Medulla oblongata (tissue), 1 donor: ENCODE results near the gene COL20A1.
"Not testable (repeated sequence)": the region's sequence is repeated elsewhere in the genome, so short reads cannot be mapped to it uniquely, and the experiment has no call there.

Source experiments
- DNase-seq: peaks from one replicate; pipeline ENCODE4 v3.0.0-alpha.2; 2015; ENCODE audit errors: extremely low spot score

The COL20A1 gene

GRCh38 chr20:63333241-63333836, 40.4 kb downstream of the COL20A1 start:
- DNase-seq, result no peak

- DNase-seq, result no peak
Observed at GRCh38 chr20:63334356-63334755, 41.4 kb downstream of the COL20A1 start.

GRCh38 chr20:63335060-63335459, 42.1 kb downstream of the COL20A1 start:
- not testable (repeated sequence) for DNase-seq

GRCh38 chr20:63335711-63336110, 42.7 kb downstream of the COL20A1 start:
- DNase-seq, result no peak

GRCh38 chr20:63336232-63336752, 43.3 kb downstream of the COL20A1 start:
- no peak for DNase-seq

DNA sequence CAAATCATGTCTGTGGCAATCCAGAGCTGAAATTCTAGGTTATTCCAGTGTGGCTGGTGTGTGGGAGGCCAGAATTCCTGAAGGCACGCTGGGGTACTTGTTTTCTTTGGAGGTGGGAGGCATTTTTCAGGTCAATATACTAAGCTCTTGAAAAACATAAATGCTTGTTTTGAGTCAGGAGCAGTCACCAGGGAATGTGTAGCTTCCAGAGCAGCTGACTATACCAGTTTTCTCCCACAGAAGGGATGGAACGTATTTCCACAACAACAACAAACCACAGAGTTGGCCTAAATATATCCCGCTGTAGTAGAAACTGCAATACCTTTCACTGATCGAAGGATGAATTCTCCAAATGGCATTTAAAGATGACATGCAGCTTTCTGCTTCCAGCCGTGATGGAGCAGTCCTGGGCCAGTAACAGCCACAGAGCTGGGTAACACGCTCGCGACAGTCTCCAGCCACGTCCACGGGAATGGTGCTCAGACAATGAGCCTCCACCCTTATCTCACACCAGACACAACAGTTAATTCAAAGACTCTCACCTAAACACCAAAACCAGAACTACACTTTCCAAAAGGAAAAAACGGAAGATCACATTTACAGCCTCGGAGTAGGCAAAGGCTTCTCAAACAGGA, 44.9 kb downstream of the COL20A1 start:
- no peak for DNase-seq

GRCh38 chr20:63339154-63340094, 46.4 kb downstream of the COL20A1 start:
- DNase-seq, result not testable (repeated sequence)

DNA sequence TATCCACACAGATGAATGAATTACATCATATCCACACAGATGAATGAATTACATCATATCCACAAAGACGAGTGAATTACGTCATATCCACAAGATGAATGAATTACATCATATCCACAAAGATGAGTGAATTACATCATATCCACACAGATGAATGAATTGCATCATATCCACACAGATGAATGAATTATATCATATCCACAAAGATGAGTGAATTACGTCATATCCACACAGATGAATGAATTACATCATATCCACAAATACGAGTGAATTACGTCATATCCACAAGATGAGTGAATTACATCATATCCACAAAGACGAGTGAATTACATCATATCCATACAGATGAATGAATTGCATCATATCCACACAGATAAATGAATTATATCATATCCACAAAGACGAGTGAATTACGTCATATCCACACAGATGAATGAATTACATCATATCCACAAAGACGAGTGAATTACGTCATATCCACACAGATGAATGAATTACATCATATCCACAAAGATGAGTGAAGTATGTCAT, 47.2 kb downstream of the COL20A1 start:
- not testable (repeated sequence) for DNase-seq

DNA sequence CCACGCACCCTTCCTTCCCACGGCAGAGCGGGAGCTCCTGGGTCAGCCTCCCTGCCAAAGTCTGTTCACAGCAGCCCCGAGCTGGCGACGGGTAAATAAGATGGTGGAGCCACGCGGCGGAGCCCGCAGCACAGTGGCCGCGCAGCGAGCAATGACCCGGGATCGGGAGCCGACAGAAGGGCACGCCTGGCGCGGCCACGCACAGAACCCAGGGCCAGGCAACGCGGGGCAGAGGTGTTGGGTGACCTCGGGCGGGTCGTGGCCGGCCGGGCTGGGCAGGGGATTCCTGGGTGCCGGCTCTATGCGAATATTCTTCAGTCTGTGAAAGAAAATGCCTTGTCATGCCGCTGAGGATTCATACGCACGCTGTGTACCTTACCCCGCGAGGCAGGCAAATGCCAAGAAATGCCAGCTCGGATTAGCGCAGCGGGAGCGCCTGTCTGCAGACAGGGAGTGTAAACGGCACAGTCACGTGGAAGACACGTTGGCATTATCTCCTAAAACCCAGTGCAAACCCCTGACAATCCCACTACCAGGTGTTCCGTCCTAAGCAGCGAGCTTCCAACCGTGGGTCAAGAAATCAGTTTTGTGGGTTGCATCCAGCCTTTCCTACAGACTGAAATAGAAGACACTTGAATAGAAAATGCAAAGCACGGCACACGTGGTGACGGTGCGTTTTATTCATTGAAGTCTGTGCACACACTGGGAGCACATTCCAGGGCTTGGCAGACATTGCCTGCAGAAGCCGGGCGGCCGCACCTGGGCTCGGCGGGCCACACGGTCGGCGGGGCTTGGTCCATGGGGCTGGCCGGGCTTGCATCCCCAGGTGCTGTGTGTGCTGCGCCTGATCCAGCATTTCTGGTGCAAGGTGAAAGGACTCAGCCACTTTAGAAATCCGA, 49.8 kb downstream of the COL20A1 start:
- no peak for DNase-seq

GRCh38 chr20:63343460-63344445, 50.8 kb downstream of the COL20A1 start:
- DNase-seq, result no peak

- no peak for DNase-seq
Observed at GRCh38 chr20:63344616-63345327, 51.8 kb downstream of the COL20A1 start.

DNA sequence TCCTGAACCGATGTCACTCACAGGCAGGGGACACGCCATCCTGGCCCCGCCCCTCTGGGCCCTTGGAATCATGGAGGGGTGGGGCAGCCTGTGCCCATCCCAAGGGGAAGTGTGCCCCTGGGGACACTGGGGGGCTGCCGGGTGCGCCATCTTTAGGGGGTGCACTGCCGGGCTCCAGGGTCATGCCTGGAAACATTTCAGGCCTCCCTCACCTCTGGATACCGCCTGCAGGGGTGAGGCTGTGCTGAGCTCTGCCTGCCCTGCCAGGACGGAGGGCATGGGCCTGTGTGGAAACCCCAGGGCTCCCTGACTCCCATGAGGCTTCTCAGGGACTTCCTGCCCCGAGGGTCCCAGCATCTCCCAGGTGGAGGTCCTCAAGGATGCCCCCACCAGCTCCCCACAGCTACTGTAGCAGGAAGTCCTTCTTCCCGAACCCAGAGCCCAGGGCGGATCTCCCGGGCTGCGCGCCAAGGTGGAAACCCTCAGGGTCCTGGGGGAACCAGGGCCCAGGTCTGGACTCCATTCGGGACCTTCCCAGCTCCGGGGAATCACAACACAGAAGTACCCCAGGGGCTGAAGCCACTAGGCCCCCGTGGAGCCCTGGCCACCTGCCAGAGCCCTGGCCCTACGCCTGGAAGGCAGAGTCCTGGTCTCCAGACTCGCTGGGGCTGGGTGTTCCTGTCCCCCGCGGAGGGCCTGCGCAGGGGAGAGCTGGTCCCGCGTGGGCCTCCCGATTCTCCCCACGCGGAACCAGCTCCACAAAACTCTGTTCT, 52.5 kb downstream of the COL20A1 start:
- peak; percentile 5 for DNase-seq

GRCh38 chr20:63346131-63347080, 53.4 kb downstream of the COL20A1 start:
- no peak for DNase-seq

GRCh38 chr20:63347081-63347741, 54.2 kb downstream of the COL20A1 start:
- DNase-seq, result no peak

GRCh38 chr20:63347950-63348827, 55.2 kb downstream of the COL20A1 start:
- DNase-seq, result no peak
